Activated naive CD4-positive, alpha-beta T cell treated with anti-CD3 and anti-CD28 coated beads, Interleukin-2, amount 50 U/mL, for 24 hours (primary cell): ENCODE data around the gene GABRA6.

Experiments used
- H3K27ac Mint-ChIP-seq: one replicate; pipeline ENCODE4 v1.8.0; 2021; ENCODE audit warnings: mild to moderate bottlenecking, mixed read lengths
- H3K27me3 Mint-ChIP-seq: one replicate; pipeline ENCODE4 v1.8.0; 2021; ENCODE audit warnings: mixed read lengths
- H3K36me3 Mint-ChIP-seq: one replicate; pipeline ENCODE4 v1.8.0; 2021; ENCODE audit warnings: mixed read lengths
- H3K4me1 Mint-ChIP-seq: one replicate; pipeline ENCODE4 v1.8.0; 2021; ENCODE audit warnings: mixed read lengths
- H3K4me3 Mint-ChIP-seq: one replicate; pipeline ENCODE4 v1.8.0; 2021; ENCODE audit warnings: mild to moderate bottlenecking, mixed read lengths
- H3K9me3 Mint-ChIP-seq: one replicate; pipeline ENCODE4 v1.8.0; 2021; ENCODE audit warnings: mixed read lengths

The GABRA6 gene

DNA sequence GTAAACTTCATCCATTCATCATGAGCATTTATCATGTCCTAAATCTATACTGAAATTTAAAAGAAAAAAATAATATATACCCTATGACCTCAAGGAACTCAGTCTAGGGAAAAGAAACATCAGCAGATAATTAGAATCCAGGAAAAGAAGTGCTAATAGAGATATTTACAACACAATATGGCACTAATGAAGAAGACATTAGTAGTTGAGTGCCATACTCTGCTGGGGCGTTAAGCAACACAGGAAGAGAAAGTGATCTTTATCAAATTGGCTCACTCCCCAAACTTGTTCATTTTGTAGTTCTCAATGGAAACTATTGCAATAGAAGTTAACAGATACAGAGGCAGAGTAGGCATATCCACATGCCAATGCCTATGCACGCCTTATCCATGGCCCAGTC, 27.5 kb downstream of the GABRA6 start:
- Mint-ChIP-seq H3K9me3 (peaks cover 5% of the 10 kb centered on the region), H3K27me3 (no peaks in the 10 kb centered on the region), H3K4me3 (no peak overlapping the region), H3K27ac (no peak overlapping the region), H3K36me3 (no peaks in the 10 kb centered on the region), H3K4me1 (no peaks in the 10 kb centered on the region)

DNA sequence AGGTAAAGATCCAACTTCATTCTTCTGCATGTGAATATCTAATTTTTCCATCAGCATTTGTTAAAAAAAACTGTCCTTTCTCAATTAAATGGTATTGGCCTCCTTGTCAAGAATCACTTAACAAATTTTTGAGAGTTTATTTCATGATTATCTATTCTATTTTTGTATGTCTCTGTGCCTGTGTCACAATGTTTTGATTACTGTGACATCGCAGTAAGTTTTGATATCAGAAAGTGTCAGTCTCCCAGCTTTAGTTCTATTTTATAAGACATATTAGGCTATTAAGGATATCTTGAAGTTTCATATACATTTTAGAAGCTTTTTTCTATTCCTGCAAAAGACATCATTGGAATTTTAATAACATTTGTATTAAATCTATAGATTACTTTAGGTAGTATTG, 33.6 kb downstream of the GABRA6 start:
- Mint-ChIP-seq H3K9me3 (peaks cover 10% of the 10 kb centered on the region), H3K27ac (no peak overlapping the region), H3K4me3 (no peak overlapping the region), H3K4me1 (no peaks in the 10 kb centered on the region), H3K36me3 (no peaks in the 10 kb centered on the region), H3K27me3 (no peaks in the 10 kb centered on the region)

DNA sequence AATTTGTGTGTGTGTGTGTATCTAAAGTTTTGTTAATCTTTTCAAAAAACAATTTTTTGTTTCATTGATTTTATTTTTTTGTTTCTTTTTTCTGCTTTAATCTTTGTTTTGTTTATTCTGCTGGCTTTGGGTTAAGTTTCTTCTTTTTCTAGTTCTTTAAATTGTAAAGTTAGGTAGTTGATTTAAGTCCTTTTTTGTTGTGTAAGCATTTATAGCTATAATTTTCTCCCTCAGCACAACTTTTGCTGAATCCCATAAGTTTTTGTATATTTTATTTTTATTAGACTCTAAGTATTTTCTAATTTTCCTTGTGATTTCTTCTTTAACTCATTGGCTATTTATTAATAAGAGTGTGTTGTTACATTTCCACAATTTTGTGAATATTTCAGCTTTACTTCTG, 34.9 kb downstream of the GABRA6 start:
- Mint-ChIP-seq H3K27ac (no peak overlapping the region), H3K4me1 (no peaks in the 10 kb centered on the region), H3K4me3 (no peak overlapping the region), H3K27me3 (no peaks in the 10 kb centered on the region), H3K9me3 (peaks cover 10% of the 10 kb centered on the region), H3K36me3 (no peaks in the 10 kb centered on the region)

DNA sequence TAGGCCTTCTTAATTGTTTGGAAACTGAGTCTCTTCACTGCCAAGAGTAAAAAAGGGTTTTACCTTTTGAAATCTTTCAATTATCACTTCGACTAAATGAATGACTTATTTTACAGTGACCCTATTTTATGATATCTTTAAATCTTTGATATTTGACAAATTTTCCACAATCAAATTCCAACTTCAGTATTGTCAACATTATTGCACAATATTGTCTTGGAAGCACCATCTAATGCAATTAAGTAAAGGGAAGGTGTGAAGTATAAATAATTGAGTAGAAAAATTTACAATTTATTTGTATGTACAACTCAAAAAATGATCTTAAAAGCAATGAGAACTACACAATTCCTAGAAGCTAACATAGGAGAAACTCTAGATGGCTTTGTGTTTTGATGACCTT, 49.2 kb downstream of the GABRA6 start:
- no peak overlapping the region for H3K4me3 Mint-ChIP-seq
- no peaks in the 10 kb centered on the region for H3K27me3 Mint-ChIP-seq
- H3K27ac Mint-ChIP-seq = no peak overlapping the region
- no peaks in the 10 kb centered on the region for H3K4me1 Mint-ChIP-seq
- no peaks in the 10 kb centered on the region for H3K36me3 Mint-ChIP-seq
- H3K9me3 Mint-ChIP-seq = peaks cover 9% of the 10 kb centered on the region

DNA sequence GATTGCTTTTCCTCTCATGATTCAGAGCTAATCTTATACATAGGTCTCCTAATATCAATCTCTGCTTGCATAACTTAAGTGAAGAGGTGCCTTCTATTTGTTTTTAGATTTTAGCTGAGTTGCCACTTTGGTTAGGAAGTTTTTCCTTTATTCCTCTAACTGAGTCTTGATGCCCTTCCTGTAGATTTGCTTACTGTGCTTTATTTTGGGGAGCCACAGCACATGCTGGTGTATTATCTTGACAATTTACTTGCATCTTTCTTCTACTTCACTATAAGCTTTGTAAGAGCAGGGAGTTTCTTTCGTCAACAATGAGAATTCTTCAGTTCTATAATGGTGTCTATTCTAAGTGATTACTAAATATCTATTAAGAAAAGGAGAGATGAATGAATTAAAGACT, 54.9 kb downstream of the GABRA6 start:
- Mint-ChIP-seq H3K27me3 (no peaks in the 10 kb centered on the region), H3K27ac (no peak overlapping the region), H3K4me1 (no peaks in the 10 kb centered on the region), H3K9me3 (peaks cover 12% of the 10 kb centered on the region), H3K4me3 (no peak overlapping the region), H3K36me3 (no peaks in the 10 kb centered on the region)

DNA sequence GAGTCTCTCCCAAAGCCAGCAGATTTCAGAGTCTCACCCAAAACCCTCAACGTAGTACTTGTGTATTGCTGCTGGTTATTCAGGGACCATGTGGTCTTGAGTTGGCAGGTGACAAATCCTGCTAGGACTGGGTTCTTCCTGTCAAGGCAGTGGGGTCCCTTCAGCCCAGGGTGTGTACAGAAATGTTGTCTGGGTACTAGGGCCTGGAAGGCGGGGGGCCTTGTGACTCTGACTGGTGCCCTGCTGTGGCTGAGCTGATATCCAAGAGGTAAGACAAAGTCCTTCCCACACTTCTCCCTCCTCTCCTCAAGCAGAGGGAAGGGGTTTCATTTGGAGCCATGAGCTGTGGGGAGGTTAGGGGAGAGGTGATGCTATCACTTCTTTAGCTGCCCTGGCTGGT, 58.8 kb downstream of the GABRA6 start:
- H3K4me3 Mint-ChIP-seq = no peak overlapping the region
- H3K36me3 Mint-ChIP-seq = no peaks in the 10 kb centered on the region
- H3K9me3 Mint-ChIP-seq = peaks cover 16% of the 10 kb centered on the region
- H3K27me3 Mint-ChIP-seq = no peaks in the 10 kb centered on the region
- no peak overlapping the region for H3K27ac Mint-ChIP-seq
- no peaks in the 10 kb centered on the region for H3K4me1 Mint-ChIP-seq

GRCh38 chr5:161745392-161745791, 59.9 kb downstream of the GABRA6 start:
- no peaks in the 10 kb centered on the region for H3K36me3 Mint-ChIP-seq
- no peaks in the 10 kb centered on the region for H3K4me1 Mint-ChIP-seq
- H3K4me3 Mint-ChIP-seq = no peak overlapping the region
- no peaks in the 10 kb centered on the region for H3K27me3 Mint-ChIP-seq
- peaks cover 9% of the 10 kb centered on the region for H3K9me3 Mint-ChIP-seq
- H3K27ac Mint-ChIP-seq = no peak overlapping the region

DNA sequence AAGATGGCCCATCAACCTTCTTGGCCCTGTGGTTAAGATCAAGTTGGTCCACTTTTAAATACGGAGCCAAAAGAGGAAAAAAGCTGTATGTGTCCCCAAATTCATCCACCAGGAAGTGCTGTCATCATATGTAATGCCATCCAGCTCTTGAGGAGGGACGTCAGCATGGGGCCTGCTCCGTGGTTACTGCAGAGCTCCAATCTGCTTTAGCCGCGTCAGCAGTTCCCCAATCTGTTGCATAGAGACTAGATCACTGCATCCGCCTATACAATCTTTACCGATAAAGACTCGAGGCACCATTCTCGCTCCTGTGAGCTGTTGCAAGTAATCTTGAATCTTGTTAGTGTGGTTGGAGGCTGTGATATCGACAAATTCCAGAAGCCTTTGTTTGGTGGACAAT, 65.7 kb downstream of the GABRA6 start:
- H3K4me3 Mint-ChIP-seq = no peak overlapping the region
- no peaks in the 10 kb centered on the region for H3K36me3 Mint-ChIP-seq
- peaks cover 4% of the 10 kb centered on the region for H3K9me3 Mint-ChIP-seq
- H3K4me1 Mint-ChIP-seq = no peaks in the 10 kb centered on the region
- no peak overlapping the region for H3K27ac Mint-ChIP-seq
- H3K27me3 Mint-ChIP-seq = no peaks in the 10 kb centered on the region
